HCT116 (cell line): ENCODE data around the gene RUNDC3A.

Experiments used
- CBX3 ChIP-seq: IDR thresholded peaks from 2 replicates; pipeline ENCODE4 v1.6.1; 2012; ENCODE audit warnings: low read depth
- EZH2 ChIP-seq: fragments of 200-600 bp; sonication (generic); IDR thresholded peaks from 2 replicates; pipeline ENCODE4 v1.6.1; 2017; ENCODE audit warnings: antibody characterized with exemption, mixed run types
- POLR2A ChIP-seq: IDR thresholded peaks from 2 replicates; pipeline ENCODE4 v1.7.0; 2011; ENCODE audit warnings: borderline replicate concordance; ENCODE audit not compliant: insufficient read depth, insufficient read length; ENCODE audit errors: extremely low read depth
- POLR2AphosphoS5 ChIP-seq: IDR thresholded peaks from 2 replicates; pipeline ENCODE4 v1.6.1; 2011; ENCODE audit warnings: mild to moderate bottlenecking, low read depth, low read length, moderate library complexity
- RAD21 ChIP-seq: IDR thresholded peaks from 2 replicates; pipeline ENCODE4 v1.6.1; 2012; ENCODE audit warnings: low read depth, mild to moderate bottlenecking
- SIN3A ChIP-seq: IDR thresholded peaks from 2 replicates; pipeline ENCODE4 v1.6.1; 2012; ENCODE audit warnings: low read depth
- SP1 ChIP-seq: IDR thresholded peaks from 2 replicates; pipeline ENCODE4 v1.6.1; 2012; ENCODE audit warnings: low read depth
- TF ChIP-seq, protein P1 (sequence below): IDR thresholded peaks from 2 replicates; pipeline ENCODE4 v1.6.1; 2012
- TF ChIP-seq, protein P2 (sequence below), 3 experiments: fragments of 200-600 bp in 1 of 3; sonication (generic) in 1 of 3; IDR thresholded peaks in 2 of 3; conservative IDR thresholded peaks in 1 of 3; 2 replicates each; pipeline ENCODE4 v1.5.1; 2012 to 2017; ENCODE audit warnings: low read depth in 2 of 3, low read length in 2 of 3, antibody characterized with exemption in 1 of 3, borderline replicate concordance in 1 of 3, control low read depth in 1 of 3, mild to moderate bottlenecking in 1 of 3, mixed read lengths in 1 of 3, mixed run types in 1 of 3, moderate library complexity in 1 of 3; ENCODE audit not compliant: insufficient read depth in 1 of 3

DNA sequence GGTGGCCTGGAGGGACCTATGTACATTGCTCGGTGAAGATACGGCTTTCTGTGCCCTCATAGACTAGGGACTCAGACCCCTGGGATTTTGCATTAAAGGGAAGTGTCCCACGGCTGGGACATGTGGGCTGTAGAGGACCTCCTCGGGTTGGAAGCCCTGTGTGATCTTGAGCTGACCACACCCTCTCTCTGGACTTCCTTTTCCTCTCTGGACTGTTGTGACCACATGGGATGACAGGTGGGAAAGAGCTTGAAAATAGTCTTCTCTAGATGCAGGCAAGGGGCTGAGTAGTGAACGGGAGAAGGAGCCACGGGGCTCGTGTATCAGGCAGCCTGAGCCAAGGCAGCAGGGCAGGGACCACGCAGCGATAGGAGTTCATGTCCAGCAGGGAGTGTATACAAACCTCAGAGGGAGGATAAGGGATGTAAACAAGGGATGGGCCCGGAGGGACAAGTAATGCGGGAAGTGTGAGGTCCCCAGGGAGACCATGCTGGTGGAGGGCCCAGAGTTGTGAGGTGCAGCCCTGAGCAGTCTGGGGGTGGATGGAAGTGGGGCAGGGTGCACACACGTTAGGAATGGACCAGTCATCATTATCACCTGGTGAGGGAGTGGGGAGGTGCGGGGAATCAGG is 36.0 kb upstream of the RUNDC3A start:
- TF ChIP-seq SIN3A, result no peak
- TF ChIP-seq, protein P1, sequence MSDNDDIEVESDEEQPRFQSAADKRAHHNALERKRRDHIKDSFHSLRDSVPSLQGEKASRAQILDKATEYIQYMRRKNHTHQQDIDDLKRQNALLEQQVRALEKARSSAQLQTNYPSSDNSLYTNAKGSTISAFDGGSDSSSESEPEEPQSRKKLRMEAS, result no peak
- no peak for TF ChIP-seq POLR2A
- TF ChIP-seq CBX3, result no peak
- TF ChIP-seq POLR2AphosphoS5, result no peak
- TF ChIP-seq, protein P2, sequence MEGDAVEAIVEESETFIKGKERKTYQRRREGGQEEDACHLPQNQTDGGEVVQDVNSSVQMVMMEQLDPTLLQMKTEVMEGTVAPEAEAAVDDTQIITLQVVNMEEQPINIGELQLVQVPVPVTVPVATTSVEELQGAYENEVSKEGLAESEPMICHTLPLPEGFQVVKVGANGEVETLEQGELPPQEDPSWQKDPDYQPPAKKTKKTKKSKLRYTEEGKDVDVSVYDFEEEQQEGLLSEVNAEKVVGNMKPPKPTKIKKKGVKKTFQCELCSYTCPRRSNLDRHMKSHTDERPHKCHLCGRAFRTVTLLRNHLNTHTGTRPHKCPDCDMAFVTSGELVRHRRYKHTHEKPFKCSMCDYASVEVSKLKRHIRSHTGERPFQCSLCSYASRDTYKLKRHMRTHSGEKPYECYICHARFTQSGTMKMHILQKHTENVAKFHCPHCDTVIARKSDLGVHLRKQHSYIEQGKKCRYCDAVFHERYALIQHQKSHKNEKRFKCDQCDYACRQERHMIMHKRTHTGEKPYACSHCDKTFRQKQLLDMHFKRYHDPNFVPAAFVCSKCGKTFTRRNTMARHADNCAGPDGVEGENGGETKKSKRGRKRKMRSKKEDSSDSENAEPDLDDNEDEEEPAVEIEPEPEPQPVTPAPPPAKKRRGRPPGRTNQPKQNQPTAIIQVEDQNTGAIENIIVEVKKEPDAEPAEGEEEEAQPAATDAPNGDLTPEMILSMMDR (IDR thresholded peaks at IDR 0.05 in 2 of 3, conservative IDR thresholded peaks at IDR 0.05 in 1 of 3; ENCODE audit: borderline replicate concordance in 1 of 3, insufficient read depth in 1 of 3, low read depth in 2 of 3, low read length in 2 of 3), result no peak
- no peak for TF ChIP-seq RAD21
- no peak for TF ChIP-seq SP1
- no peak for TF ChIP-seq EZH2
